Activated B cell treated with CpG ODN at 0.5 μM for 24 hours (primary cell): ENCODE data around the gene SBNO2. TPM values are rescaled to one million over a fixed set of nuclear protein-coding genes. Genes with fewer than 3 reads are reported as not detected.

Source experiments
- ATAC-seq: fragments of 200-7000 bp; cut with Tn5 transposase; one replicate; pipeline ENCODE4 v1.10.0; 2021; ENCODE audit warnings: low read depth, mild to moderate bottlenecking, moderate library complexity
- CTCF ChIA-PET: fragments of 350-600 bp; sonication (Branson Sonifier 250); formaldehyde crosslinking; loops from one replicate; lab custom pipeline; 2021; ENCODE audit warnings: antibody characterized with exemption; lab: Charles Lee
- POLR2A ChIA-PET: fragments of 350-600 bp; sonication (Branson Sonifier 250); formaldehyde crosslinking; loops from one replicate; lab custom pipeline; 2021; ENCODE audit warnings: antibody characterized with exemption; lab: Charles Lee
- DNase-seq: peaks from one replicate; pipeline ENCODE4 v3.0.0; 2022
- H3K27ac Mint-ChIP-seq: one replicate; pipeline ENCODE4 v1.8.0; 2020; ENCODE audit warnings: mixed read lengths
- H3K27me3 Mint-ChIP-seq: one replicate; pipeline ENCODE4 v1.8.0; 2021; ENCODE audit warnings: mixed read lengths
- H3K36me3 Mint-ChIP-seq: one replicate; pipeline ENCODE4 v1.8.0; 2021; ENCODE audit warnings: low read depth, mixed read lengths
- H3K4me1 Mint-ChIP-seq: one replicate; pipeline ENCODE4 v1.8.0; 2021; ENCODE audit warnings: mixed read lengths
- H3K4me3 Mint-ChIP-seq: one replicate; pipeline ENCODE4 v1.8.0; 2020; ENCODE audit warnings: mild to moderate bottlenecking, mixed read lengths
- H3K9me3 Mint-ChIP-seq: one replicate; pipeline ENCODE4 v1.8.0; 2020; ENCODE audit warnings: mixed read lengths
- CTCF ChIP-seq: fragments of 200-600 bp; IDR thresholded peaks from one replicate; pipeline ENCODE4 v1.8.0; 2022; ENCODE audit warnings: antibody characterized with exemption, mild to moderate bottlenecking
- intact Hi-C: fragments of 100-400 bp; cut with micrococcal nuclease; formaldehyde crosslinking; loops from one replicate; pipeline ENCODE4 v1.15.1; 2024
- total RNA-seq: library from RNA; stranded (reverse); gene quantifications from 2 replicates; pipeline ENCODE4 v1.2.3, GENCODE V29; 2022

The SBNO2 gene
- total RNA-seq, 1 donor from 2014 or later = 127 TPM

- Mint-ChIP-seq H3K4me3 (no peak overlapping the region), H3K9me3 (no peaks in the 10 kb centered on the region), H3K4me1 (no peaks in the 10 kb centered on the region), H3K36me3 (peaks cover 39% of the 10 kb centered on the region), H3K27me3 (no peaks in the 10 kb centered on the region), H3K27ac (no peak overlapping the region)
- intact Hi-C loops = no loop called here
- DNase-seq = no peak
- no peak for TF ChIP-seq CTCF
- no peak for ATAC-seq
- CTCF ChIA-PET = no interaction called here
- POLR2A ChIA-PET = interaction anchor here (0.9 kb wide), 1 partner anchor 14 kb away, joined by 3 read pairs; no protein-coding TSS in a partner anchor
These were observed 27.7 kb downstream of the SBNO2 start for GRCh38 chr19:1146412-1146699.

GRCh38 chr19:1145635-1146411 is 28.2 kb downstream of the SBNO2 start:
- no peaks in the 10 kb centered on the region for H3K27me3 Mint-ChIP-seq
- intact Hi-C loops = no loop called here

GRCh38 chr19:1144741-1145140 is 29.3 kb downstream of the SBNO2 start:
- DNase-seq = no peak
- Mint-ChIP-seq H3K36me3 (peaks cover 47% of the 10 kb centered on the region), H3K9me3 (no peaks in the 10 kb centered on the region), H3K27ac (no peak overlapping the region), H3K4me3 (no peak overlapping the region), H3K27me3 (no peaks in the 10 kb centered on the region), H3K4me1 (no peaks in the 10 kb centered on the region)
- intact Hi-C loops = no loop called here
- ChIA-PET POLR2A (no interaction called here), CTCF (no interaction called here)
- no peak for ATAC-seq
- no peak for TF ChIP-seq CTCF

More at GRCh38 chr19:1145635-1146411, 28.2 kb downstream of the SBNO2 start:
- Mint-ChIP-seq H3K4me1 (no peaks in the 10 kb centered on the region), H3K27ac (no peak overlapping the region), H3K9me3 (no peaks in the 10 kb centered on the region), H3K4me3 (no peak overlapping the region), H3K36me3 (peaks cover 40% of the 10 kb centered on the region)
- DNase-seq (no peak), ATAC-seq (no peak)
- CTCF ChIA-PET = no interaction called here
- POLR2A ChIA-PET = interaction anchor here (0.6 to 1.0 kb wide), 3 partner anchors 9 to 236 kb away, joined by 3 to 4 read pairs (median 3); no protein-coding TSS in a partner anchor
- no peak for TF ChIP-seq CTCF

GRCh38 chr19:1143828-1144399 is 30.2 kb downstream of the SBNO2 start:
- Mint-ChIP-seq H3K4me1 (no peaks in the 10 kb centered on the region), H3K27me3 (no peaks in the 10 kb centered on the region), H3K27ac (no peak overlapping the region), H3K36me3 (peaks cover 49% of the 10 kb centered on the region), H3K4me3 (no peak overlapping the region), H3K9me3 (no peaks in the 10 kb centered on the region)
- intact Hi-C loops = no loop called here
- no peak for TF ChIP-seq CTCF
- POLR2A ChIA-PET = no interaction called here
- ATAC-seq = no peak
- no peak for DNase-seq
- CTCF ChIA-PET = no interaction called here

- no peak overlapping the region for H3K27ac Mint-ChIP-seq
- no peaks in the 10 kb centered on the region for H3K9me3 Mint-ChIP-seq
- H3K4me3 Mint-ChIP-seq = no peak overlapping the region
- no peaks in the 10 kb centered on the region for H3K4me1 Mint-ChIP-seq
- POLR2A ChIA-PET = no interaction called here
- no peak for DNase-seq
- ATAC-seq = no peak
- H3K27me3 Mint-ChIP-seq = no peaks in the 10 kb centered on the region
- TF ChIP-seq CTCF = no peak
- peaks cover 48% of the 10 kb centered on the region for H3K36me3 Mint-ChIP-seq
- CTCF ChIA-PET = no interaction called here
- intact Hi-C loops = no loop called here
These were observed 32.1 kb downstream of the SBNO2 start for GRCh38 chr19:1141944-1142343.
